HG03039 (cell line): ENCODE results near the gene SUN5.

Source experiments
- ATAC-seq: cut with Tn5 transposase; IDR thresholded peaks from one replicate; pipeline ENCODE4 v1.9.1; 2021; ENCODE audit warnings: mild to moderate bottlenecking, moderate library complexity; ENCODE audit not compliant: unreplicated experiment

The SUN5 gene

DNA sequence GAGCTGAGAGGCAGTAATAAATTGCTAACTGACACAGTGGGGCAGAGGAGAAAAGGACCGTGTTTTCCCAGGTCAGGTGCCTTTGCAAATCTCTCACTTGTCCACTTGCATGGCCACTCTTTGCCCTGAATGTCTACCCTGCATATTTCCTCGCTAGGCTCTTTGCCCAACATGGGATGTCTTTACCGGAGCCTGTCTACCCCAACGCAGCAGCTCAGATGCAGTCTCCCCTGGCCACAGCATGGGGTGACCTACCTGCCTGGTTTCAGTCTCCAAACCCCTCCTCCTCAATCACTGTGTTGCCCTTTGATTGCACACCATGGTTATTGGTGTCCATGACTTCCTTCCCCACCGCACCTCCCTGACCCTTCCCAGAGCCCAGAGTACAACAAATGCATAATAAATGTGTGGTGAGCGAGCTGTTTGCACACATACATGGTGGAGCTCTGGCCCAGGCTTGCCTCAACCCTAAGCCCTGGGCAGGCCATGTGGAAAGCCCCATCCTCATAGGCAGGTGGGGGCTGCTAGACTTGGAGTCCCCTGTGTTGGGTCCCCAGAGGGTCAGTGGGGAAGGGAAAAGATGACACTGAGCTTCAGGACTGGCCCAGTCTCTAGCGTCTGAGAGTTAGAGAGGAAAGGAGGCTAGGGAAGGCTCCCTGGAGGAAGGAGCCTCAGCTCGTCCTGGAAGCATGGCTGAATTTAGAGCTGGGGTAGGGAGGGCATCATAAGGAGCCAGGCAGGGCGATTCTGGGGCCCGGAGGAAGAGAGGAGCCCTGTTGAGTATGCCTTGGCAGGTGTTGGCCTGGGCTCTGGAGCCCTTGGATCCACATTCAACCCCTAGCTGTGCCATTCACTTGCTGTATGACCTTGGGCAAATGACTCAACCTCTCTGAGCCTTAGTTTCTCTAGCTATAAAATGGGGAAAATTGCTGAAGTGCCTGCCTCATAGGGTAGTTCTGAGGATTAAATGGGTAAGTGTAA is 22.8 kb upstream of the SUN5 start:
- ATAC-seq = no peak

DNA sequence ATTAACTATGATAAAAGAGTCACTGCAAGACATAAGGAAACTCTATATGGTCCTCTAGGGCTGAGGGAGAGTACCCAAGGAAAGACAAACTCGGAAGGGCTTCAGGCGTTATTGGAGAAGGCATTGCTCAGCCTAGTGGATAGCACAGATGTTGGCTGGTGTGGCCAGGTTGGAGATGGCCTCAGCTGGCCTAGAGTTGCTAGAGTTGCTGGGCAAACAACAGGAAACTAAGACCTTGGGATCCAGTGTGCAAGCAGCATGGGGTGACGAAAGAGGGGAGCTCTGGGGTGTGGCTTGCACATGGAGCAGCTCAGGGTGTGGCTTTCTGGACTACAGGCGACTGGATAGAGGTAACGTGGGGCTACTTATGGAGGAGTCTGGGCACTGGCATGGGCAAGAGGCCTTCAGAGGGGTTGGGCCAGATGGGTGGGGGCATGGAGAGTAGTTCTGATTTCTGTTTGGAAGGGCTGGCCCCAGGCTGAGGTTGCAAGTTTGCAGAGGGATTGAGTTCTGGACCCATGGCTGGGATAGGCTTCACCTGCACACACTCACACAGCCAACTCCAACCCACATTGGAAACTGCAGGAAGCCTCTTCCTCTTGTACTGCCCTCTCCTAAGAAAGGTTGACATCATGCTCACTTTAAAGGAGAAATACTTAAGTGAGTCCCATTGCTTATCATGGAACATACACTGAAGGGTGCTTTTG is 22.0 kb upstream of the SUN5 start:
- ATAC-seq = no peak

DNA sequence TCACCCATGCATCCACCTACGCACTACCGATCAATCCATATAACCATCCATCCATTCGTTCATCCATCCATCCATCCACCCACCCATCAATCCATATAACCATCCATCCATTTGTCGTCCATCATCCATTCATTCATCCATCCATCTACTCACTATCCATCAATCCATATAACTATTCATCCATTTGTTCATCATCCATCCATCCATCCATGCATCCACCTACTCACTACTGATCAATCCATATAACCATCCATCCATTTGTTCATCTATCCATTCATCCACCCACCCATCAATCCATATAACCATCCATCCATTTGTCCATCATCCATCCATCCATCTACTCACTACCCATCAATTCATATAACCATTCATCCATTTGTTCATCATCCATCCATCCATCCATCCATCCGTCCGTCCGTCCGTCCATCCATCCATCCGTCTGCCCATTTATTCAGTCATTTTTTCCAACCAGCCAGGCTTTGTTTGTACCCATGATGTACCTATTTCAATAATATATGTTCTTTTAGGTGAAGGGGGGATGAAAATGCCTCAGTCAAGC is 21.2 kb upstream of the SUN5 start:
- ATAC-seq = no peak

DNA sequence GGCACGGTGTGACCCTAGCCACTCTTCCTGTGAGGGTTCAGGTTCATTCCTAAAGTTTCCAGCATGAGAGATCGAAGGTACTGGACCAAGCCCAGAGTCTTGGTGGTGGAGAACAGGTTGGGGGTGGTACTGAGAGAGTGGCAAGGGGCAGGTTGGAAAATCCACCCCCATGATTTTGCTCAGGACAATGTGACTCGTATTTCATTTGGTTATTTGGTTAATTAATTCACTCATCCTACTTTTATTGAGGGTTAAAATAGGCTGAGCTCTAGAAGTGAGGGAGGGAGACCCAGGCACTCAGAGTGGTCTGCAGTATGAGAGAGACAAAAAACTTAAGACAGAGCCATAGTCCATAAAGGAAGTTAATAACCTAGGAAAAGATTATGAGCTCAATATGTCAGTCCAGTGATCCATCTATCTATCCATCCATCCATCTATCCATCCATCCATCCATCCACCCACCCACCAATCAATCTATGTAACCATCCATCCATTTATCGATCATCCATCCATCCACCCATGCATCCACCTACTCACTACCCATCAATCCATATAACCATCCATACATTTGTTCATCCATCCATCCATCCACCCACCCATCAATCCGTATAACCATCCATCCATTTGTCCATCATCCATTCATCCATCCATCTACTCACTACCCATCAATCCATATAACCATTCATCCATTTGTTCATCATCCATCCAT is 20.5 kb upstream of the SUN5 start:
- ATAC-seq = no peak

DNA sequence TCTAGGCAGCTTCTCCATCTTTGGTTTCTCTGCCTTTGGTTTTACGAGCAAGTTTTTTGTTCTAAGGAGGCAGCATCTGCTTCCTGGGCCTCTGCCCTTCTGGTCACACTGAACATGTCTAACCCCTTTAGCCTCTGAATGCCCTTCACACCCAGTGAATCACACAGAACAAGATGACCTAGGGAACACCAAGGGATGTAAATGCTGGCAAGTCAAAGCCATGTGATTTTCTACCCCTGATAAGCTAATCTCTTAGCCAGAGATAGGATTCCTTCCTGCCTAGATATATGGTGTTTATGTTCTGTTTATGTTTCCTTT is 20.0 kb upstream of the SUN5 start:
- ATAC-seq = no peak

DNA sequence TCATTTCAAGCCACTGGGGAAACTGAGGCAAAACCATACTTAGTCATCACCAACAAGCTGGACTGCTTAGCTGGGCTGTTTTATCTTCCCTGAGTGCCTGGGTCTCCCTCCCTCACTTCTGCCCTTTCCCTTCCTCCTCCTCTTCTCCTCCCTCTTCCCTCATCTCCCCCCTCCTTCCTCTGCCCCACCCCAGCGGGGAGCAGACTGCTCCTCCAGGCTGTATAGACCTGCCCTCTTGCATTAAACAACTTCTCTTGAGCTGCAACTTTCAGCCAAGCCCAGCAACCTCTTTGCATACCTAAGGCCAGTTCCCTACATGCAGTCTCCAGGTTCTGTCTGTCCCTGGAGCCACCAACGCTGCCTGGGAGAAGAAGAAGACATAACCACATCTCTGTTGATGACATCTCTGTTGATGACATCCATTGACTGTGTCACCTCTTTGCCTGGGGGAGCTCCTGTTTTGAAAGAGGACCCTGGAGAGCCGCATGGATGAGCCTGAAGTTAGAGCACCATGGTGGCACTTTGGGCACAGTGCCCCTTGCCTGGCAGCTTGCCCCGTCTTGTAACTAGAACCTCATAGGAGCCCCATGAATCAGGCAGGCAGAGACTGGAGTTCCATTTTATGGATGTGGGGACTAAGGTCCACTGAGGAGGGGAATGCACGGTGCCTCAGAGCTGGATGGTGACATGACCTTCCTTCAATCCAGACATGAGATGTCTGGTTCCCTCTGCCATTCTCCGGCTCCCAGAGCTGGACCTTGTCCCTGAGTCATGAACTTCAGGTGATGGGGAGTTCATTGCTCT is 19.4 kb upstream of the SUN5 start:
- ATAC-seq = no peak

DNA sequence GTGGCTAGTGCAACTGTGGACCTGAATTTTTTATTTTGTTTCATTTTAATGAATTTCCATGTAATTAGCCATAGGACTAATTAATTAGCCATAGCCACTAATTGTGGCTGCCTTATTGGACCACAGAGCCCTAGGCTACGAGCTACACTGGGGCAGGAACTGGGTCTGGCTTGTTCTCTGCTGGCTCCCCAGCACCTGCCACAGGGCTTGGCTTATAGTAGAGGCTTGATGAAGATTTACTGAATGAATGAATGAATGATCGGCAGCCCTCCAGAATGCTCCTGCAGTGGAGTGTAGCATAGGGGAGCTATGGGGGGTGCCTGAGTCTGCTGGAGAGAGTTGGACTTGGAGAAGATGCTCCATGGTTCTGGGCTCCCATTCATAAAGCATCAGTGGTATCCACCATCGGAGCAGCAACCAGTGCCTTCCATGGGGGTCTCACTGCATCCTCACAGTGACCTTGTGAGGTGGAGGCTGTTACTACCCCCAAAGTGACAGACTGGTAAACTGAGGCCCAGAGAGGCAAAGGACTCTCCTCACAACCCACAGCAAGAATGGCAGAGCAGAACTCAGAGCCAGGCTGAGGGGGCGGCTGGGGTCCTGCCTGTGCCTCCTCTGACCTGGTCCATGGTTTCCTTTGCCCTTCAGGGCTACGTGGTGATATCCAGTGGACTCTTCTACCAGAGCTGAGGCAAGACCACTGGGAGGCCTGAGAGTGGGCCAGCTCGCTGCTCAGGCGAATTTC is 18.6 kb upstream of the SUN5 start:
- no peak for ATAC-seq

DNA sequence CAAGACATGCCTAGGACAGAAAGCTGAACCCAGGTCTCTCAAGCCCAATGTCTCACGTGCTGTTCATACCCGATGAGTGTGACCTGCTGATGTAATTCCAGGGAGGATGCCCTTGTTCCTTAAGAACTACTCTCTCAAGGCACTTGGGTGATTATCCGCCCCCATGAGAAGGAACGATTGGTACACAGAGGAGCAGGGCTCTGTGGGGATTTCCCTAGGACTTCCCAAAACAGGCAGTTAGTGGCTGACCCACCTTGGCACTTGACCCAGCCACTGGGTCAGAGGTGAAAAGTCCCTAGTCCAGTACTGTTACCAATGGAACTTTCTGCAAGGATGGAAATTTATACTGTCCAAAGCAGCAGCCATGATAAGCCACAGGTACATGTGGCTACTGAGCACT is 18.1 kb upstream of the SUN5 start:
- ATAC-seq = no peak

DNA sequence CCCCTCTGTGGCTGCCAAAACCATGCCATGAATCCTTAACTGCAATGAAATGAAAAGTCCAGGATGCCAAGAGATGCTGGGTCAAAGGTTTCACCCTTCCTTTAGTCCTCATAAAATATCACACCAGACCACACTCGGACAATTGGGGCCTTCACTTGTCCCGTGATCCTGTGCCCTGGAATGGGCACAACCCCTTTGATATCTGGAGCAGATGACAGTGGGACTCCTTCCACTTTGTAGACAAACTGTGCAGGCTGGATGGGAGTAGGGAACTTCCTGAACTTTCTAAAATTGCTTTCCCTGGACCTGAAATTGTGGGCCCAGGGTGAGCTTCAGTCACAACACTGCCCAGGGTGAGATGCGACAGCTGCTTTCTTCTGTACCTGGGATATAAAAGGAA is 17.6 kb upstream of the SUN5 start:
- no peak for ATAC-seq

DNA sequence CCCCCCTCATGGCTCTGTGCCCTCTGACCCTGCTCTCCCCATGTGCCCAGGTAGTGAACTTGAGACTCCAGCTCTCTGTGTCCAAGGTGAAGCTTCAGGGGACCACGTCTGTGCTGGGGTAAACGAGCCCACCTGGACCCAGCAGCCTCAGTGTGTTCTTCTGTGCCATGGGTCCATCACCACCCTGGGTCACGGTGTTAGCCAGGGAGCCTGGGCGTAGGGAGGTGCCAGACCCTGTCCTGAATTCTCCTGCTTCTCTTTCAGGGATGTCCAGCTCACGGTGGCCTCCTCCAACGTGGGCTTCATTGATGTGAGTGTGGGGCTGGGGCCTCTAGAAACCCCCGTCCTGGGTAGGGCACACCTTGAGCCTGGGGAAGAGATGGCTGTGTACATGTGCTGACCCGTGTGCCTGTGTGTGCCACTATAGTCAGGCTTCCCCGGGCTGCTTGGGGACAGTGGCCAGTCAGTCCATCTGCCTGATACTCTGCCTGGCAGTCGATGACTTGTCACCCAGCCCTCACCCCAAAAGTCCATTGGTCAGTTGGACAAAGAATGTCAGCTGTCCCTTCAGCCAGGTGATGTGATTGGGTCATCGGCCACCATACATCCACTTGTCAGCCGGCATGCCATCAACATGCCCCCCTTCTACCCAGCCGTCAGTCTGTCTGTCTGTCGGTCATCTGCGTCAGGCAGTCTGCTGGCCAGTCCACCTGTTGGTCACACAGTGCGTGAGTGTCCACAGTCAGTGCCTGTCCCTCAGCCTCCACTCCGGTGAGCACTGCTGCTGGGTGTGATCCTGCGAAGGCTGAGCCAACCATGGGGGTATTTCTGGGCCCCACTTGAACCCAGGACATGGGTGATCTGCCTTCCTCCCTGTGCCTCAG is 16.3 kb upstream of the SUN5 start:
- no peak for ATAC-seq

DNA sequence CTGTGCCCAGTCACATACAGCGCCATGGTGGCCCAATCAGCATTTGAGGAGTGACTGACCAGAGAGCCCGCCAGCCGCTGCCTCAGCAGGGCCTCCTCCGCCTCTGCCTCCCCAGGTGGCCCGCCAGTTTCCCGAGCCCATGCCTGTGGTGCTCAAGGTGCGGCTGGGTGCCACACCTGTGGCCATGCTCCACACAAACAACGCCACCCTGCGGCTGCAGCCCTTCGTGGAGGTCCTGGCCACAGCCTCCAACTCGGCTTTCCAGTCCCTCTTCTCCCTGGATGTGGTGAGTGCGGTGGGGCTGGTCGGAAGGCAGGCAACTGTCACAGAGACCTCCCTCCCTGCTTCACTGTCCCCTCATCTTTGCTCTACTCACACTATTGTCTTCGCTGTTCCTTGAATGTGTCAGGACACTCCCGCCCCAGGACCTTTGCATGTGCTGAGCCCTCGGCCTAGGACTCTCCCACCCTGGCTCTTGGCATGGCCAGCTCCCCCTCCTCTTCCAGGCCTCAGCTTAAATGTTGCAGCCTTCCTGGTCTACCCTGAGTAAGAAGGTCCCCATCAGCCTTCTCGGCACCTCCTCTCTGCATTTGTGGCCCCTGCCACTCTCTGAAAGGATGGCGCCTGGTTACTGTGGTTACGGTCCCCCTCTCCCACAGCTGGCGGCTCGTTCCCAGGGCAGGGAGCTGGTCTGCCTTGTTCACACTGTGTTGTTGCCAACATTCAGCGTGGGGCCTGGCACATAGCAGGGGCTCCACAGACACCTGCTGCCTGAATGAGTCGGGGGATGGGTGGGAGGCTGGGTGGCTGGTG is 15.4 kb upstream of the SUN5 start:
- ATAC-seq = no peak

DNA sequence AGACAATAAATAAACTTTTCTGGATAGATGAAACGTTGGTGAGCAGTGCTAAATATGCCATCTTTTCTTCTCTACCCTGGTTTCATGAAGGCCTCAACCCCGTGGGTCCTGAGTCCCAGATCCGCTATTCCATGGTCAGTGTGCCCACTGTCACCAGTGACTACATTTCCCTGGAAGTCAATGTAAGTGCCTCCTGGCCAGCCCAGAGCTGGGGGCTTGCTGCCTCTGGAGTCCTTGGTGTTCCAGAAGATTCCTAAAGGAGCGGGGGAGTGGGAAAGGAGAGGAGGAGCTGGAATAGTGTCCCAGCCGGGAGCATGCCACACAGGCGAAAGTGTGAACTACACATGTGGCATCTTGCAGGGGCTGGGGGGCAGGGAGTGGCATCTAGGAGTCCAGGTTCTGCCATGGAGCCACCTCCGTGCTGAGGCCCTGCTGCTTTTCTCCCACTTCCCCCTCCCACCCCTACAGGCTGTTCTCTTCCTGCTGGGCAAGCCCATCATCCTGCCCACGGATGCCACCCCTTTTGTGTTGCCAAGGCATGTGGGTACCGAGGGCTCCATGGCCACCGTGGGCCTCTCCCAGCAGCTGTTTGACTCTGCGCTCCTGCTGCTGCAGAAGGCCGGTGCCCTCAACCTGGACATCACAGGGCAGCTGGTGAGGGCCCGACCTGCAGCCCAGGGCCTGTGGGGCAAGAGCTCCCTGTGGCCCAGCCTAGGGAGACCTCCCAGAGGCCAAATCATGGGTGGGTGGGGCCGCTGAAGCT is 14.1 kb upstream of the SUN5 start:
- ATAC-seq = no peak

DNA sequence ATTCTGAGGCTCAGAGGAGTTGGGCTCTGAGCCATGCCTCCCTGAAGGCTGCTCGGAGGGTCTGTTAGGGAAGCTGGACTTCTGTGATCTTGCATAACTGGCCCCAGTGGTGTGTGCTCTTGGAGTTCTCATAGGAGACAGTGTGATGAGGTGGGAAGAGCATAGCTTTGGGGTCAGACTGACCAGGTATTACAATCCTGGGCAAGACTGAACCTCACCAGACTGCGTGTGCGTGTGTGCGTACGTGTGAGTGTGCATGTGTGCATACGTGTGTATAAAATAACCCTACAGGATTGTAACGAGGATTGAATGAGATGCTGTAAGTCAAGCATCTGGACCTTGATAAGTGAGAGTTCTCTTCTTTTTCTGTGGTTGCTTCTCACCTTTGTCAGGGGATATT is 13.3 kb upstream of the SUN5 start:
- ATAC-seq = no peak

DNA sequence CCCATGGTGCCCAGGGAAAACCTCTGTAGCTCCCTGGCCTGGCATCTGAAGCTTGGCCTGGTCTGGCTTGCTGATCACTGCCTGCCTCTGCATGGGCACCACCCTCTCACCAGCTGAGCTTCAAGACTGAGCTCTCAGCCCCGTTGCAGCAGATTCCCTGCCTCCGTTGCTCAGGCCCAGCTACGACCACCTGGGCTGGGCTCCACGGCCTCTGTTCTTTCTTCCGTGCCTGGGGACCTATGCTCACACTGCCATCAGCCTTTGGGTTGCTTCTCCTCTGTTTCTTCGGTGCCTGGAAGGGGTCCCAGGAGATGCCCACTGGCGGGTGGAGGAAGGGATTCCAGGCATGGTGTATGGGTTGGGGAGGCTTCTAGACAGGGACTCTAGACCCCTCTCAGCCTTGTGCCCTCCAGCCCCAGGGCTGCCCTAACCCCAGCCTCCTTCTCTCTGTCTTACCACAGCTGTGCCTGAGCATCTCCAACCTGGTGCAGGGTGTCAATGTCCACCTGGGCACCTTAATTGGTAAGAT is 12.4 kb upstream of the SUN5 start:
- no peak for ATAC-seq

DNA sequence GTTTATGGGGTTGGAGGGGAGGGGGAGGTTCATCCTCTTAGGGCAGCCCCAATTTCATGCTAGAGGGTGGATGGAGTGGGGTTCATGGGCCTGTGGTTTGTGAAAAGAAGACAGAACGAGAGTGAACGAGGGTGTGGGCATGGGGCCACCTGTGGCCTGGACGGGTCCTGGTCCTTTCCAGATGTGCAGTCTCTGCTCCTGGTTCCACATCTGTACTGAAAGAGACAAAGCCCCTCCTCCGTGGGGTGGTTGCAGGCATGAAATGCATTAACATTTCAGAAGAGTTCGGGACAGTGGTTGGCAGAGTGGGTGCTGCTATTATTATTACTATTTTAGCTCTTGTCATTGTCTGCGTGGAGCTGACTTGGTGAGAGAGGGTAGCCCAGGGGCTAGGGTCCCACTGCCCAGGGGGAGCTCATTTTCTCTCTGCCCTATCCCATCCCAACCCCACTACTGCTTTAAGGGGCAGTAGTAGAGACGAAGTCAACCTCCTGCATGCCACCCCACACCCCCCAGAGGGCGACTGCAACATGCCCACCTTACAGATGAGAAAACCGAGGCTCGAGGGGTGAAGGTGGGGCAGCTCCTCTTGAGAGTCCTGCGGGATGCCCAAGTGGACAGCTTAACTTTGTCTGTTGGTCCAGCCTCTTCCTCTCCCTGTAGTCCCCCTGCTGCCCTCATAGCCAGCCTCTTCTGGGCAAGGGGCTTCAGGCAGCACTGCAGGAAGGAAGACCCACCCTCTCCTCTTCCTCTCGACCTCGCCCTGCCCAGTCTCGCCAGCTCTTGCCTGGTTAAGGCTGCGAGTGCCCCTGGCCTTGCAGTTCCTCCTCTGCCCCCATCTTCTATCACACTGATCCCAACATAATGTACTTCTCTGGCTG is 11.7 kb upstream of the SUN5 start:
- ATAC-seq = no peak

DNA sequence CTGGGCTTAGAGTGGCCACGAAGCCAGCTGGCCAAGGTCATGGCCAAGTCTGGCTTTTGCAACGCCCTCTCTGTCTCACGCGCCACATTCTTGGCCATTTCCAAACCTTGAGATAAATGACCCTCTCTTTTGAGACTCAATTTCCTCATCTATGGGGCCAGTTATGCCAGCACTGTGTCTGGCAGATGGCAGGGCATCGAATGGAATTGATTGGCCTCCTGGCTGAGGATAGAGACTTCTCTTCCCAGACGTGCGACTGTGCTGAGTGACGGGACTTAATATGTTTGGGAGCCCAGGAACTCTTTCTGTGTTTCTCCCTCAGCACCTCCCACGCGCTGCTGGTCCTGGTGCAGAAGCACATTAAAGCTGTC is 10.9 kb upstream of the SUN5 start:
- no peak for ATAC-seq
